Muscle of leg (tissue), 11 donors: ENCODE measurements around the gene PCNT. TPM values are rescaled to one million over a fixed set of nuclear protein-coding genes. Genes with fewer than 3 reads are reported as not detected.

Experiments
- DNase-seq: peaks from one replicate; pipeline ENCODE4 v3.0.0; 2013
- H3K27ac ChIP-seq: one replicate; pipeline ENCODE4 v1.5.1; 2013; ENCODE audit warnings: mild to moderate bottlenecking, low read length, control low read depth
- H3K27me3 ChIP-seq: one replicate; pipeline ENCODE4 v1.6.1; 2013; ENCODE audit warnings: low read length; ENCODE audit not compliant: control insufficient read depth, insufficient read depth
- H3K36me3 ChIP-seq: one replicate; pipeline ENCODE4 v1.6.1; 2013; ENCODE audit warnings: low read length; ENCODE audit not compliant: control insufficient read depth, insufficient read depth
- H3K4me1 ChIP-seq: one replicate; pipeline ENCODE4 v1.6.1; 2013; ENCODE audit warnings: low read length; ENCODE audit not compliant: control insufficient read depth, insufficient read depth
- H3K4me3 ChIP-seq: one replicate; pipeline ENCODE4 v1.5.1; 2013; ENCODE audit warnings: low read length, control low read depth
- H3K9me3 ChIP-seq: replicated peaks from 2 replicates; pipeline ENCODE4 v1.6.1; 2013; ENCODE audit warnings: low read depth, low read length; ENCODE audit not compliant: control insufficient read depth
- WGBS: methylation state at CpG from one replicate; pipeline ENCODE4 v1.1.5; 2013; ENCODE audit warnings: missing lambda C conversion rate; ENCODE audit not compliant: insufficient coverage; 5-methylcytosine and 5-hydroxymethylcytosine counted together
- polyA plus RNA-seq, 8 donors: library from polyadenylated mRNA; unstranded; fragments of 120-200 nt; gene quantifications; one replicate each; pipeline versions ENCODE4 v1.2.1 to v1.2.3, GENCODE V29; 2013; ENCODE audit warnings: inconsistent platforms in 1 of 8, low replicate concordance in 1 of 8; ENCODE audit not compliant: insufficient read length in 8 of 8, insufficient read depth in 1 of 8
- total RNA-seq: library from RNA; stranded (reverse); fragments of 120-200 nt; gene quantifications from one replicate; pipeline ENCODE4 v1.2.4, GENCODE V29; 2013

The PCNT gene
- total and polyA plus RNA-seq, 9 donors = 28.3 to 57.7 (median 47.3) TPM

GRCh38 chr21:46468108-46468774 lies 144.3 kb downstream of the PCNT start:
- Histone ChIP-seq H3K36me3 (peaks cover 2% of the 10 kb centered on the region), H3K27ac (no peak overlapping the region), H3K27me3 (no peaks in the 10 kb centered on the region), H3K9me3 (no peaks in the 10 kb centered on the region), H3K4me3 (no peak overlapping the region), H3K4me1 (peaks cover 4% of the 10 kb centered on the region)
- 100% methylated on average over 2 of the region's 6 CpGs for WGBS
- DNase-seq = no peak

GRCh38 chr21:46469275-46469674 lies 145.3 kb downstream of the PCNT start:
- Histone ChIP-seq H3K27ac (no peak overlapping the region), H3K4me3 (no peak overlapping the region), H3K27me3 (no peaks in the 10 kb centered on the region), H3K9me3 (no peaks in the 10 kb centered on the region), H3K36me3 (no peaks in the 10 kb centered on the region), H3K4me1 (peaks cover 4% of the 10 kb centered on the region)
- DNase-seq = no peak
- WGBS = 77% methylated on average over 3 of the region's 3 CpGs

- no peaks in the 10 kb centered on the region for H3K9me3 ChIP-seq
- no peak overlapping the region for H3K4me3 ChIP-seq
- WGBS = no CpG with 5 or more reads among the region's 1 CpG
- no peak overlapping the region for H3K27ac ChIP-seq
- no peak for DNase-seq
- H3K27me3 ChIP-seq = no peaks in the 10 kb centered on the region
- peaks cover 4% of the 10 kb centered on the region for H3K4me1 ChIP-seq
- H3K36me3 ChIP-seq = peaks cover 3% of the 10 kb centered on the region
Observed at GRCh38 chr21:46471514-46471913, 147.6 kb downstream of the PCNT start.

- Histone ChIP-seq H3K27me3 (no peaks in the 10 kb centered on the region), H3K27ac (no peak overlapping the region)
- WGBS = 84% methylated on average over 6 of the region's 6 CpGs
Observed at GRCh38 chr21:46472246-46472645, 148.3 kb downstream of the PCNT start.

GRCh38 chr21:46474382-46474781 lies 150.4 kb downstream of the PCNT start:
- Histone ChIP-seq H3K27ac (no peak overlapping the region), H3K27me3 (no peaks in the 10 kb centered on the region), H3K36me3 (peaks cover 4% of the 10 kb centered on the region), H3K4me3 (no peak overlapping the region), H3K9me3 (no peaks in the 10 kb centered on the region), H3K4me1 (peaks cover 4% of the 10 kb centered on the region)
- WGBS = 100% methylated on average over 1 of the region's 2 CpGs
- no peak for DNase-seq

More at GRCh38 chr21:46472246-46472645, 148.3 kb downstream of the PCNT start:
- Histone ChIP-seq H3K4me3 (no peak overlapping the region), H3K4me1 (peaks cover 4% of the 10 kb centered on the region), H3K9me3 (no peaks in the 10 kb centered on the region), H3K36me3 (peaks cover 3% of the 10 kb centered on the region)
- DNase-seq = no peak

GRCh38 chr21:46475296-46475695 lies 151.3 kb downstream of the PCNT start:
- DNase-seq = no peak
- Histone ChIP-seq H3K9me3 (no peaks in the 10 kb centered on the region), H3K4me1 (peaks cover 4% of the 10 kb centered on the region), H3K27me3 (no peaks in the 10 kb centered on the region), H3K4me3 (no peak overlapping the region), H3K36me3 (peaks cover 6% of the 10 kb centered on the region), H3K27ac (no peak overlapping the region)
- no CpG with 5 or more reads among the region's 1 CpG for WGBS

- DNase-seq = no peak
- 100% methylated on average over 5 of the region's 7 CpGs for WGBS
- Histone ChIP-seq H3K4me3 (no peak overlapping the region), H3K4me1 (no peaks in the 10 kb centered on the region), H3K27me3 (no peaks in the 10 kb centered on the region), H3K9me3 (no peaks in the 10 kb centered on the region), H3K27ac (no peak overlapping the region), H3K36me3 (peaks cover 8% of the 10 kb centered on the region)
Observed at GRCh38 chr21:46477765-46478164, 153.8 kb downstream of the PCNT start.

GRCh38 chr21:46478910-46479309 lies 155.0 kb downstream of the PCNT start:
- H3K27me3 ChIP-seq = no peaks in the 10 kb centered on the region
- no peak overlapping the region for H3K27ac ChIP-seq
- DNase-seq = no peak
- peaks cover 3% of the 10 kb centered on the region for H3K4me1 ChIP-seq
- 32% methylated on average over 2 of the region's 2 CpGs for WGBS
- H3K9me3 ChIP-seq = no peaks in the 10 kb centered on the region
- no peak overlapping the region for H3K4me3 ChIP-seq
- H3K36me3 ChIP-seq = peaks cover 8% of the 10 kb centered on the region

- H3K27ac ChIP-seq = no peak overlapping the region
- DNase-seq = no peak
- no peaks in the 10 kb centered on the region for H3K27me3 ChIP-seq
- 98% methylated on average over 4 of the region's 5 CpGs for WGBS
- H3K36me3 ChIP-seq = peaks cover 8% of the 10 kb centered on the region
- H3K9me3 ChIP-seq = no peaks in the 10 kb centered on the region
- H3K4me1 ChIP-seq = peaks cover 3% of the 10 kb centered on the region
- no peak overlapping the region for H3K4me3 ChIP-seq
Observed at GRCh38 chr21:46480466-46480865, 156.5 kb downstream of the PCNT start.

- Histone ChIP-seq H3K36me3 (peaks cover 14% of the 10 kb centered on the region), H3K27ac (no peak overlapping the region), H3K4me1 (peaks cover 3% of the 10 kb centered on the region), H3K9me3 (no peaks in the 10 kb centered on the region), H3K4me3 (no peak overlapping the region), H3K27me3 (no peaks in the 10 kb centered on the region)
- WGBS = no CpG with 5 or more reads among the region's 6 CpGs
- no peak for DNase-seq
Observed at GRCh38 chr21:46482225-46482845, 158.4 kb downstream of the PCNT start.
